Body of pancreas (tissue), 4 donors: ENCODE data around the gene AGRP.

Source experiments
- CTCF ChIP-seq, 7 experiments: fragments of 450-650 bp in 4 of 7; fragments of 200-600 bp in 3 of 7; sonication (generic) in 3 of 7; IDR thresholded peaks; one replicate each; pipeline ENCODE4 v1.5.1; 2016 to 2019; ENCODE audit warnings: antibody characterized with exemption in 7 of 7
- POLR2A ChIP-seq, 3 donors: fragments of 450-650 bp; IDR thresholded peaks; one replicate each; pipeline ENCODE4 v1.6.1; 2016; ENCODE audit warnings: antibody characterized with exemption in 3 of 3, mild to moderate bottlenecking in 2 of 3

GRCh38 chr16:67444259-67445125 lies 38.9 kb downstream of the AGRP start:
- TF ChIP-seq POLR2A (IDR thresholded peaks at IDR 0.05), result no peak
- TF ChIP-seq CTCF (IDR thresholded peaks at IDR 0.05), result no peak
